Hematopoietic multipotent progenitor cell treated with erythropoietin and hydrocortisone succinate and interleukin-3 and kit ligand, for 8 days (in vitro differentiated cells): ENCODE data around the gene EHBP1.
A peak's percentile ranks its signal among the peaks of the same experiment; 100 is the strongest.
"Not testable (repeated sequence)": the region's sequence is repeated elsewhere in the genome, so short reads cannot be mapped to it uniquely, and the experiment has no call there.

Experiments
- DNase-seq: peaks from one replicate; pipeline ENCODE4 v3.0.0-alpha.2; 2015

The EHBP1 gene

DNA sequence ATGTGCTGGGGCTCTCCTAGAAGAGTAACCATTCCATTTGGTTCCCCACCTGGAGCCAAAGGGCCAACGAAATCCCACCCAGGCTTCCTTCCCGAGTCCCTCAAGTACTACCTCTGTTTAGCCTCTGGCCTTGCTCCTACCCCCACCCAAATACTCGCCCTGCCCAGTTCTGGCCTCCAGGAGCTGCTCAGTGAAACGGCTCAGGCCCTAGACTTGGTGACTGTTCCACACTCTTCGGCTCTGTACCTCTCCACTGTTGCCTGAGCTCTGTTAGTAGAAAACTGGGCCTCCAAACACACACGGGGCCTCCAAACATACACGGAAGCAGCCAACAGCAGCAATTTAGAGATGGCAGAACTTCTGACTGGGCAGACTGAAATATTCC lies 349.3 kb downstream of the EHBP1 start:
- no peak for DNase-seq

- DNase-seq, result no peak
These were observed 350.0 kb downstream of the EHBP1 start for GRCh38 chr2:63055226-63056106.

GRCh38 chr2:63056107-63057050 lies 350.9 kb downstream of the EHBP1 start:
- no peak for DNase-seq

- no peak for DNase-seq
These were observed 352.0 kb downstream of the EHBP1 start for GRCh38 chr2:63057249-63058143.

DNA sequence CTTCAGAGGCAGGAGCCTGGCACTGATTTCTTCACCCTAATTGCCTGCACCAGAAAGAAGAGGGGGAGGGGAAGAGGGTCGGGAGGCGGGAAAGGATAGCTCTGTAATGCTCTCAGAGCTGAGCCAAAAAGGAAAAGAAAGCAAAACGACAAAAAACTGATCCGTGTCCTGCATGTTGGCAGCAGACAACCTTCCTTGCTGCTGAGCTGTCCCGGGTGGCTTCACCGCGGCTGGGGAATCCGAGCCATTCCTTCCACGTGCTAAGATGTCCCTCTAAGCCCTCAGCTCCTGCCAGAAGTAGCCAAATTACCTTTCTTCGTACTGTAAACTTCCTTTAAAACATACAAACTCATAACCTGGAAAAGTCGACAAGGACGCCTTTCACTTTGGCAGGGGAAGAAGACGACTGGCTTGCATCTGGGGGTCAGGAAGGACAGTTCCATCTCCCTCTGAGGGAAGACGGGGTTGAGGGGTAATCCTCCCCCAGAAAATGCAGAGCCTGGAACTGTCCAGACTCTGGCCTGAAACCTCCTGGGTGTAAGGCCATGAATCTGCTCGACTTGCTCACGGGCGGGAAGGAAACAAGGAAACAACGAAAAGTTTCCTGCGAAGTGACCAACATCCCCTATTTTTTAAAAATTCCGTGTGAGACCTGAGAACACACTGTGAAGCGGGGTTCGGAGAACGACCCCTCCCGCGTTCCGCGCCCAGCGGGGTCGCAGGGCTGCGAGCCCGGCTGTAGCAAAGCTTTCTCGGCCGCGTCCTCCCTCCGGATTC lies 352.8 kb downstream of the EHBP1 start:
- no peak for DNase-seq

GRCh38 chr2:63058921-63059792 lies 353.6 kb downstream of the EHBP1 start:
- no peak for DNase-seq

DNA sequence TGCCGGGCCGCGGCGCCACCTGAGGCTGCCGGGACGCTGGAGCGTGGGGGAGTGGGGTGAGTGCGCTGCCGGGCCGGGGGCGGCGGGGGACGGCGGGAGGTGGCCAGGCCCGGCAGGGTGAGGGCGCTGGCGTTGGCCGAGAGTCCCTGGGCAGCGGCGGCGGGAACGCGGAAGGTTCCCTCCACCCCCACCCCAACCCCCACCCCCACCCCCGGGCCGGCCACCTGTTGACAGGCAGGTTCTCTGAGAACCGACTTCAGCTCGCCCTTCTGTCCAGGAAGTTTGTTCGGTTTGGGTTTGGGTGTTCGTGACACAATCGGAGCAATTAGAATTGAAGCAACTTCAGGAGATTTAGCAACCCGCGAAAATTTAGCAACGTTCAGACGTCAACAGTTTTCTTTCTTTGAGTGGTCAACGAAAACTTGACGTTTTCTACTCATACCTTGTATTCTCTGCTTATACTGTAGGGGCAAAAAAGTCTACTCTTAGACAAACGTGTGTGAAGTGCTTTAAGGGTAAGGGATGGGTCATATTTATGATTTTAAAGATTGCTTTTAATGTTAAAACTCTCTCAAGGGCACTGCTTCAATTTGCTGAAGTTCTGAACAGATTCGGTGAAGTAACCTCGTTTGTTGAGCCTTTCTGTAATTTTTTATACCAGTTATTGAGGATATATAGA lies 354.4 kb downstream of the EHBP1 start:
- no peak for DNase-seq

- no peak for DNase-seq
These were observed 355.0 kb downstream of the EHBP1 start for GRCh38 chr2:63060472-63060991.

- DNase-seq, result no peak
These were observed 358.7 kb downstream of the EHBP1 start for GRCh38 chr2:63064197-63064596.

- no peak for DNase-seq
These were observed 359.1 kb downstream of the EHBP1 start for GRCh38 chr2:63064661-63065060.

DNA sequence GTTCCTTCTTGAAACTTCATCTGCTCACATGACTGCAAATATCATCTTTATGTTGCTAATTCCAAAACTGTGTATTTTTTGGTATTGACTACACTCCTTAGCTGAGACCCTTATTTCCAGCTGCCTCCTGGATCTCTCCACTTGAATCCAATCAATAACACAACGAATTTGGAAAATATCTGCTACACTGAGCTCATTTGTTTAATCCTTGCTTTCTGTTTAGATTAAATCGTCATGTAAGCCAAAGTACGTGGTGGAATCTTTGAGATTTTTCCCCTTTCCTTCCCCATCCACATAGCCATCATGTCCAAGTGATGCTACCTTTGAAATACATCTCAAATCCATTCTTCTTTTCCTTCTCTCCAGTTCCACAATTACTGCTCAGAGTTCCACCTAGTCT lies 360.8 kb downstream of the EHBP1 start:
- DNase-seq, result no peak

GRCh38 chr2:63066838-63067237 lies 361.3 kb downstream of the EHBP1 start:
- no peak for DNase-seq

DNA sequence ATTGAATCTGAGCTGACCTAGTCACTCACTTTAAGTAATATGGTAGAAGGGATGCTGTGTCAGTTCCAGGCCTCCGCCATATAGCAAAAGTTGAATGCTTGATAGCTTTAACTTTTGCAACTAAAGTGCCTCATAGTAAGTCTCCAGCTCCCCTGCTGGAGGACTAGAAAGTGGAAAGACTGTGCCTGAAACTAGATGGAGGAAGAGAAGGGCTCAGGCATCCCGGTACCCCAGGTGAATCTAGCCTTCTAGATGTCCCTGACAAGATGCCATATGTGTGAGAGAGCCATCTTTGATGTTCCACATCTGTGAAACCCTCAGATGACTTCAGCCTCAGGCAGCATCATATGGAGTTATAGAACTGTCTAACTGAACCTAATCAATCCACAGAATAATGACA lies 366.2 kb downstream of the EHBP1 start:
- no peak for DNase-seq

DNA sequence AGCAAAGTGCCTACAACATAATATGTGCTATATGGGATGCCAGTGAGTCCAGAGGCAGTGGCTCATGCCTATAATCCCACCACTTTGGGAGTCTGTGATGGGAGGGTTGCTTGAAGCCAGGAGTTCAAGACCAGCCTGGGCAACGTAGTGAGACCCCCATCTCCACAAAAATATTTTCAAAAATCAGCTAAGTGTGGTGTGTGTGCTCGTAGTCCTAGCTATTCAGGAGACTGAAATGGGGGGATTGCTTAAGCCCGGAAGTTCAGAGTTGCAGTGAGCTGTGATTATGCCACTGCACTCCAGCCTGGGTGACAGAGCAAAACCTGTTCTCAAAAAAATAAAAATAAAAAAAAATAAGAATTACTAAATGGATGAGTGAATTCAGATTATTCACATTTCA lies 368.5 kb downstream of the EHBP1 start:
- no peak for DNase-seq

DNA sequence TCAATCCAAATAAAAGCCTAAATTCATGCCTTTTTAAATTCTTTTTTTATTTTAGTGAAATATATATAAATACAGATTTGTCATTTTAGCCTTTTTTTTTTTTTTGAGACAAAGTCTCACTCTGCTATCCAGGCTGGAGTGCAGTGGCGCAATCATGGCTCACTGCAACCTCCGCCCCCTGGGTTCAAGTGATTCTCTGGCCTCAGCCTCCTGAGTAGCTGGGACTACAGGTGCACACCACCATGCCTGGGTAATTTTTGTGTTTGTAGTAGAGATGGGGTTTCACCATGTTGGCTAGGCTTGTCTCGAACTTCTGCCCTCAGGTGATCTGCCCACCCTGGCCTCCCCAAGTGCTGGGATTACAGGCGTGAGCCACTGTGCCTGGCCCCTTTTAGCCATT lies 368.9 kb downstream of the EHBP1 start:
- DNase-seq, result not testable (repeated sequence)

DNA sequence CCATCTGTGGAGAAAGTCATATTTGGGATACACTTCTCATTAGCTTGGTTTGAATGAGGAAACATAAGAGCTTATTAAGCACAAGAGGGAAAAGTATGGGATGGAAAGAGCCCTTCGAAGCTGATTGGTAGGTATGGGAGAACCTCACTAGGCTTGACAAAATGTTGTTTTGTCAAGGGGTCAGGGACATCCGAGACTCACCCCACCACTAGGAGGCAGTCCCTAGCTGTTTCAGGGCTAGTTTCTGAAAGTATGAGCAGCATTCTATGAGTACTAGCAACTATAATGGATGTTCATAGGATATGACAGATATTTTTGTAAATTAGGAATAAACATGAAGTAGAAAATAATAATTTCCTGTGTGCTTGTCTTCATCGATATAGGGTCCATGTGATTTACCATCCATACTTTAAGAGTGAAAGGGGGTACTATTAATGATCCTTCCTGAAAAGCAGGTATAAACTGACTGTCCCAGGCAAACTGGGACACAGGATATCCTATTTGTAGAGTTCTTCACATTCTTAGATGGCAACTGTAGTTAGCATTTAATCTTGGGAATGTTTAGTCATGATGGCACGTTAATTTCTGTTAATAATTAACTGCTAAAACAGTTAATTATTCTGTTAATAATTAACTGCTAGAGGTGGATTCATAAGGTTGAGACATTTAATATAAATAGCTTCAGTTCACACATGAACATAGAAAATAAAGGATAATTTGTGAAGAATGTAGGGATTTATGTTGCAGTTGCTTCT lies 373.5 kb downstream of the EHBP1 start:
- DNase-seq, result peak; percentile 50

- DNase-seq, result no peak
These were observed 375.9 kb downstream of the EHBP1 start for GRCh38 chr2:63081404-63081803.

DNA sequence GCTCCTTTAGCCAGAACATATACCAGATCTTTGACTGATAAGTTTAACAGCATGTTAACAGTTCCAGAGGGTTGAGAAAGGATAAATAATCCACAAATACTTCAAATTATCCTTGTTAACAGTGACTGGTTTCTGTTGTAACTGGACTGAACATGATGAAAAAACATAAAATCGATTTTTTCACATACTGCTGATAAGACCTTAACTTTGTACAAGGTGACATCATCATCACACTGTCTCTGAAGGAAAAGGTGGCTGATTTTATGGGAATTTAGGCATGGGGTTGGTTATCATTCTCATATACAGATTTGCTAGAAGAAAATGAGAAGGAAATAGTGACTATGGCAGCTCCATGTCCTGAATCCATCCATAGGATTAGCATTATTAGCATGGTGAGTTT lies 381.2 kb downstream of the EHBP1 start:
- no peak for DNase-seq

GRCh38 chr2:63092401-63092800 lies 386.9 kb downstream of the EHBP1 start:
- no peak for DNase-seq
